OCI-LY7 (cell line): Measurements from ENCODE around the gene RXRB. TPM values are rescaled to one million over a fixed set of nuclear protein-coding genes. Genes with fewer than 3 reads are reported as not detected.
"Not testable (repeated sequence)": the region's sequence is repeated elsewhere in the genome, so short reads cannot be mapped to it uniquely, and the experiment has no call there.

Source experiments
- BruUV-seq: library from RNA; stranded (reverse); fragments of 400-500 nt; replicated peaks from 2 replicates; lab custom pipeline; 2021; lab: Mats Ljungman, UMichigan
- CTCF ChIA-PET: fragments of 300-600 bp; sonication (Branson Sonifier 250); formaldehyde crosslinking; loops from one replicate; lab custom pipeline; 2022; ENCODE audit warnings: antibody characterized with exemption; ENCODE audit not compliant: unreplicated experiment; lab: Charles Lee
- POLR2A ChIA-PET: fragments of 300-600 bp; sonication (Branson Sonifier 250); formaldehyde crosslinking; loops from one replicate; lab custom pipeline; 2022; ENCODE audit warnings: antibody characterized with exemption; lab: Charles Lee
- DNase-seq: peaks from one replicate; pipeline ENCODE4 v3.0.0-alpha.2; 2015; ENCODE audit warnings: low spot score
- H2AFZ ChIP-seq: fragments of 200-600 bp; sonication (generic), shearing (Covaris generic); 2 replicates; pipeline ENCODE4 v1.6.1; 2014; ENCODE audit warnings: mild to moderate bottlenecking, antibody characterized with exemption, low read length, moderate library complexity
- H3K27ac ChIP-seq: fragments of 200-600 bp; sonication (generic); 2 replicates; pipeline ENCODE4 v1.5.1; 2014; ENCODE audit warnings: mixed run types, low read depth, mild to moderate bottlenecking, moderate library complexity, low read length, inconsistent platforms; ENCODE audit not compliant: poor library complexity, severe bottlenecking
- H3K36me3 ChIP-seq: fragments of 200-600 bp; sonication (generic); 2 replicates; pipeline ENCODE4 v1.6.1; 2014; ENCODE audit warnings: mild to moderate bottlenecking, antibody characterized with exemption, low read length, moderate library complexity, mixed read lengths; ENCODE audit not compliant: insufficient read depth
- H3K4me1 ChIP-seq: fragments of 200-600 bp; sonication (generic); 2 replicates; pipeline ENCODE4 v1.5.1; 2014; ENCODE audit warnings: mild to moderate bottlenecking, low read length; ENCODE audit not compliant: insufficient read depth, poor library complexity, severe bottlenecking
- H3K4me2 ChIP-seq: fragments of 200-600 bp; sonication (generic); 2 replicates; pipeline ENCODE4 v1.6.1; 2014; ENCODE audit warnings: mild to moderate bottlenecking, low read length
- H3K4me3 ChIP-seq: fragments of 200-600 bp; sonication (generic); 2 replicates; pipeline ENCODE4 v1.5.1; 2014; ENCODE audit warnings: mild to moderate bottlenecking, low read depth, low read length; ENCODE audit not compliant: poor library complexity, severe bottlenecking
- H3K79me2 ChIP-seq: fragments of 200-600 bp; sonication (generic); 2 replicates; pipeline ENCODE4 v1.6.1; 2016; ENCODE audit warnings: low read depth, mild to moderate bottlenecking, low read length, moderate library complexity, mixed read lengths; ENCODE audit not compliant: insufficient read depth
- H3K9me2 ChIP-seq: fragments of 200-600 bp; sonication (generic); 2 replicates; pipeline ENCODE4 v1.6.1; 2016; ENCODE audit warnings: mild to moderate bottlenecking, low read length, mixed read lengths; ENCODE audit not compliant: insufficient read depth
- H3K9me3 ChIP-seq: fragments of 200-600 bp; sonication (generic); 2 replicates; pipeline ENCODE4 v1.6.1; 2014; ENCODE audit warnings: mild to moderate bottlenecking, mixed run types, low read length, mixed read lengths
- H4K20me1 ChIP-seq: fragments of 200-600 bp; sonication (generic); 2 replicates; pipeline ENCODE4 v1.6.1; 2014; ENCODE audit warnings: mild to moderate bottlenecking, antibody characterized with exemption, low read length, moderate library complexity, mixed read lengths; ENCODE audit not compliant: insufficient read depth
- EZH2phosphoT487 ChIP-seq: fragments of 200-600 bp; sonication (generic); IDR thresholded peaks from 2 replicates; pipeline ENCODE4 v1.6.1; 2018; ENCODE audit warnings: low read depth, borderline replicate concordance, mild to moderate bottlenecking, mixed run types, antibody characterized with exemption, low read length, moderate library complexity, mixed read lengths
- intact Hi-C: fragments of 100-400 bp; cut with micrococcal nuclease; formaldehyde crosslinking; loops from one replicate; pipeline ENCODE4 v1.10.0; 2022; ENCODE audit not compliant: unreplicated experiment
- total RNA-seq, 2 experiments: library from RNA; depleted of rRNA in 1 of 2; stranded (reverse); fragments of >200 nt in 1 of 2; shearing (Covaris generic) in 1 of 2; gene quantifications; 2 replicates each; pipeline ENCODE4 v1.2.3, GENCODE V29; 2014 to 2022
- TF ChIP-seq, protein P1 (sequence below): fragments of 200-600 bp; sonication (generic); conservative IDR thresholded peaks from 2 replicates; pipeline ENCODE4 v1.5.1; 2014; ENCODE audit warnings: mild to moderate bottlenecking, antibody characterized with exemption, low read length, moderate library complexity, mixed read lengths

Gene RXRB
- total RNA-seq, 2 experiments from 2014 or later, result 32.5 to 47.3 TPM

DNA sequence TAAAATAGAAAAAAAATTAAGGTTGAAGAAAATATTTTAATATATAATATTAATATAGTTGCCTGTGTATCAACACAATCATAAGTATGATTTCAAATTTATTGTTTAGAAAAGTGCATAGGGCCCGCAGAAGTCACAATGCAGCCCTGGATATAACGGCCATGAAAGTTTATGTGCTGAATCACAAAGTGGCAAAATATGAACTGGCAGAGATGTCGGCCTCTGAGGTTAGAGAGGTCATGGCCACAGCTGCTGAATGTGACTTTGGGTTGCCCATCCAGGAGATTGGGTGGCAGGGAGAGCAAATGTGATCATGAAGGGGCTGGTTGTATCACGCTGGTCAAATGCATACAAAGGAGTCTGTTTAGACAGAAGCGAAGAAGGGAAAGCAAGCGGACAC lies 43.9 kb downstream of the RXRB start:
- no peak for TF ChIP-seq EZH2phosphoT487
- TF ChIP-seq, protein P1, sequence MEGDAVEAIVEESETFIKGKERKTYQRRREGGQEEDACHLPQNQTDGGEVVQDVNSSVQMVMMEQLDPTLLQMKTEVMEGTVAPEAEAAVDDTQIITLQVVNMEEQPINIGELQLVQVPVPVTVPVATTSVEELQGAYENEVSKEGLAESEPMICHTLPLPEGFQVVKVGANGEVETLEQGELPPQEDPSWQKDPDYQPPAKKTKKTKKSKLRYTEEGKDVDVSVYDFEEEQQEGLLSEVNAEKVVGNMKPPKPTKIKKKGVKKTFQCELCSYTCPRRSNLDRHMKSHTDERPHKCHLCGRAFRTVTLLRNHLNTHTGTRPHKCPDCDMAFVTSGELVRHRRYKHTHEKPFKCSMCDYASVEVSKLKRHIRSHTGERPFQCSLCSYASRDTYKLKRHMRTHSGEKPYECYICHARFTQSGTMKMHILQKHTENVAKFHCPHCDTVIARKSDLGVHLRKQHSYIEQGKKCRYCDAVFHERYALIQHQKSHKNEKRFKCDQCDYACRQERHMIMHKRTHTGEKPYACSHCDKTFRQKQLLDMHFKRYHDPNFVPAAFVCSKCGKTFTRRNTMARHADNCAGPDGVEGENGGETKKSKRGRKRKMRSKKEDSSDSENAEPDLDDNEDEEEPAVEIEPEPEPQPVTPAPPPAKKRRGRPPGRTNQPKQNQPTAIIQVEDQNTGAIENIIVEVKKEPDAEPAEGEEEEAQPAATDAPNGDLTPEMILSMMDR, result no peak
- Histone ChIP-seq H3K9me3 (peaks cover 3% of the 10 kb centered on the region; the same call in 1 of the 2 replicates), H3K4me2 (no peak overlapping the region), H2AFZ (no peak overlapping the region), H3K4me3 (no peak overlapping the region), H3K9me2 (no peaks in the 10 kb centered on the region), H4K20me1 (no peaks in the 10 kb centered on the region), H3K36me3 (no peaks in the 10 kb centered on the region), H3K4me1 (peaks cover 4% of the 10 kb centered on the region), H3K27ac (no peak overlapping the region), H3K79me2 (no peaks in the 10 kb centered on the region)
- no TSS peak for BruUV-seq
- ChIA-PET CTCF (no interaction called here), POLR2A (no interaction called here)
- intact Hi-C loops, result no loop called here
- no peak for DNase-seq

DNA sequence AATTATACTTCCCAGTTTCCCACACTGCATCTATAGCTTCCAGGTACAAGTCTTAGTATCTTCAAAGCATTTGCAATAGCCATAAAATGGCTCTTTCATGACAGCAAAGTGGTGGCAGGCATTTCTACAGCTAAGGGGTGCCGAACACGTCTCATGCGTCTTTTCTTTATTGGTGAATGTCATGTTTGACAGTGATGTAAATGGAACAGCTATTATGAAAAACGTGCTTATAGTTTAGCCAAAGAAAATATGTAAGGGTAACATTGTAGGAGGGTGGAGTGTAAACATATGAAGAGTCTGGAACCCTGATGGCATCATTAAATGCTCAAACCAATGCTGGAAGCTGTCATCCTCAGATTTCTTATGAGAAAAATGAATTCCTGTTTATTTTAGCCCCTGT lies 46.1 kb downstream of the RXRB start:
- Histone ChIP-seq H2AFZ (no peak overlapping the region), H3K27ac (no peak overlapping the region), H3K9me2 (no peaks in the 10 kb centered on the region), H4K20me1 (no peaks in the 10 kb centered on the region), H3K4me2 (no peak overlapping the region), H3K9me3 (peaks cover 9% of the 10 kb centered on the region; the same call in 1 of the 2 replicates), H3K36me3 (no peaks in the 10 kb centered on the region), H3K79me2 (no peaks in the 10 kb centered on the region), H3K4me1 (no peaks in the 10 kb centered on the region), H3K4me3 (no peak overlapping the region)
- TF ChIP-seq EZH2phosphoT487, result no peak
- TF ChIP-seq, protein P1, result no peak
- ChIA-PET CTCF (no interaction called here), POLR2A (interaction anchor here (0.7 kb wide), 1 partner anchor 137 kb away, joined by 4 read pairs; no protein-coding TSS in a partner anchor)
- no peak for DNase-seq
- intact Hi-C loops, result no loop called here
- no TSS peak for BruUV-seq

DNA sequence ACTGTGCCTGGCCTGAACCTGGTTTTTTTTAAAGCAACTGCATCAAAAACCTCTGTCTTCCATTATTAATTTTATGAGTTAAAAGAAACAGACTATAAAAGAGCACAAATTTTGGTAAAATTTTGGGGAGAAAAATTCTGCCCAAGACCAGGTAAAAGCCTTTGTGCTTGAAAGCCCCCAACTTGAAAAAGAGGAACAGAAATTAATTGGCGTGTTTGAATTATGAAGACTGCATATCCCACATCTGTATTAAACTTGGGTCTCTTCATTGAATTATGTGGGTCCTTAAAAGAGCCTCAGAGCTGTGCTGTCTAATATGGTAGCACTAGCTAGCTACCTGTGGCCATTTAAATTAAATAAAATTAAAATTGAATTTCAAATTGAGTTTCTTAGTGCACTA lies 49.4 kb downstream of the RXRB start:
- POLR2A ChIA-PET, result no interaction called here
- no peak for DNase-seq
- Histone ChIP-seq H3K4me3 (no peak overlapping the region), H3K9me2 (no peaks in the 10 kb centered on the region), H3K79me2 (no peaks in the 10 kb centered on the region), H3K4me1 (no peaks in the 10 kb centered on the region), H3K4me2 (no peak overlapping the region), H3K27ac (no peak overlapping the region), H4K20me1 (no peaks in the 10 kb centered on the region), H3K36me3 (no peaks in the 10 kb centered on the region), H3K9me3 (peaks cover 9% of the 10 kb centered on the region; the same call in 1 of the 2 replicates), H2AFZ (no peak overlapping the region)
- BruUV-seq, result no TSS peak
- TF ChIP-seq EZH2phosphoT487, result no peak
- TF ChIP-seq, protein P1, result no peak
- intact Hi-C loops, result no loop called here
- CTCF ChIA-PET, result no interaction called here

DNA sequence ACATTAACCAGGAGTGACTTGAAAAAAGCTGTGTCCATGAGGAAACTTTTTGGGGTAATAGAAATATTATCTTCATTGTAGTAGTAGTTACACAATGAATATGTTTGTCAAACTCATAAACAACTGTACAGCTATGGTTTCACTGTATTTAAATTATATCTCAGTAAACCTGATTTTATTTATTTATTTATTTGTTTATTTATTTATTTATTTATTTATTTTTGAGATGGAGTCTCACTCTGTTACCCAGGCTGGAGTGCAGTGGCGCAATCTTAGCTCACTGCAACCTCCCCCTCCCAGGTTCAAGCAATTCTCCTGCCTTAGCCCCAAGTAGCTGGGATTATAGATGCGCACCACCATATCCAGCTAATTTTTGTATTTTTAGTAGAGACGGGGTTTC lies 49.9 kb downstream of the RXRB start:
- H2AFZ ChIP-seq, H3K9me3 ChIP-seq, H3K4me3 ChIP-seq, H3K27ac ChIP-seq, H3K4me1 ChIP-seq, H4K20me1 ChIP-seq, H3K36me3 ChIP-seq, BruUV-seq, H3K9me2 ChIP-seq, H3K79me2 ChIP-seq, intact Hi-C loops, H3K4me2 ChIP-seq, DNase-seq, CTCF ChIA-PET: not testable (repeated sequence)
- POLR2A ChIA-PET, result interaction anchor here (1.7 kb wide), 1 partner anchor 9 kb away, joined by 4 read pairs; no protein-coding TSS in a partner anchor
